CD4-positive, alpha-beta memory T cell (primary cell): ENCODE measurements around the gene CMTR1. TPM values are rescaled to one million over a fixed set of nuclear protein-coding genes. Genes with fewer than 3 reads are reported as not detected.
A peak's percentile ranks its signal among the peaks of the same experiment; 100 is the strongest.

ENCODE experiments used
- CTCF ChIA-PET: fragments of 350-600 bp; sonication (Branson Sonifier 250); formaldehyde crosslinking; loops from one replicate; lab custom pipeline; 2021; ENCODE audit warnings: inconsistent platforms; ENCODE audit not compliant: partially characterized antibody; lab: Charles Lee
- POLR2A ChIA-PET: fragments of 350-600 bp; sonication (Branson Sonifier 250); formaldehyde crosslinking; loops from one replicate; lab custom pipeline; 2021; ENCODE audit not compliant: partially characterized antibody; lab: Charles Lee
- DNase-seq, 5 donors: peaks; one replicate each; pipeline versions ENCODE4 v3.0.0 to v3.0.0-alpha.2; 2020 to 2022; ENCODE audit warnings: mixed read lengths in 1 of 5
- H3K27ac ChIP-seq: one replicate; pipeline ENCODE4 v1.7.0; 2013; ENCODE audit warnings: low read depth, low read length
- H3K27me3 ChIP-seq: 2 replicates; pipeline ENCODE4 v1.7.0; 2013; ENCODE audit warnings: mild to moderate bottlenecking, low read length, moderate library complexity; ENCODE audit not compliant: insufficient read depth
- H3K36me3 ChIP-seq: 2 replicates; pipeline ENCODE4 v1.7.0; 2013; ENCODE audit warnings: mild to moderate bottlenecking, low read length, moderate library complexity; ENCODE audit not compliant: insufficient read depth
- H3K4me1 ChIP-seq: 2 replicates; pipeline ENCODE4 v1.7.0; 2013; ENCODE audit warnings: mild to moderate bottlenecking, low read length, moderate library complexity; ENCODE audit not compliant: insufficient read depth
- H3K4me3 ChIP-seq, 2 donors: one replicate each; pipeline ENCODE4 v1.7.0; 2013; ENCODE audit warnings: low read length in 2 of 2, mild to moderate bottlenecking in 1 of 2
- H3K9me3 ChIP-seq, 2 donors: one replicate each; pipeline ENCODE4 v1.7.0; 2013; ENCODE audit warnings: low read length in 2 of 2, control low read depth in 1 of 2; ENCODE audit not compliant: control insufficient read depth in 1 of 2
- H3K27ac Mint-ChIP-seq, 7 donors: one replicate each; pipeline ENCODE4 v1.8.0; 2020 to 2021; ENCODE audit warnings: mixed read lengths in 7 of 7, mild to moderate bottlenecking in 6 of 7, inconsistent platforms in 3 of 7, moderate library complexity in 3 of 7
- H3K27me3 Mint-ChIP-seq, 2 donors: one replicate each; pipeline ENCODE4 v1.8.0; 2020 to 2021; ENCODE audit warnings: mixed read lengths in 2 of 2
- H3K36me3 Mint-ChIP-seq, 2 donors: one replicate each; pipeline ENCODE4 v1.8.0; 2020 to 2021; ENCODE audit warnings: mixed read lengths in 2 of 2, inconsistent platforms in 1 of 2, mild to moderate bottlenecking in 1 of 2
- H3K4me1 Mint-ChIP-seq, 4 donors: one replicate each; pipeline ENCODE4 v1.8.0; 2020 to 2021; ENCODE audit warnings: mixed read lengths in 4 of 4, mild to moderate bottlenecking in 1 of 4
- H3K4me3 Mint-ChIP-seq, 8 donors: one replicate each; pipeline ENCODE4 v1.8.0; 2020 to 2021; ENCODE audit warnings: mixed read lengths in 8 of 8, mild to moderate bottlenecking in 7 of 8, moderate library complexity in 6 of 8, inconsistent platforms in 3 of 8
- H3K9me3 Mint-ChIP-seq, 8 donors: one replicate each; pipeline ENCODE4 v1.8.0; 2020 to 2021; ENCODE audit warnings: mixed read lengths in 8 of 8, mild to moderate bottlenecking in 5 of 8, inconsistent platforms in 3 of 8, moderate library complexity in 1 of 8
- intact Hi-C: fragments of 100-400 bp; cut with micrococcal nuclease; formaldehyde crosslinking; loops from one replicate; pipeline ENCODE4 v1.15.1; 2023
- polyA plus RNA-seq, 2 donors: library from polyadenylated mRNA; unstranded; fragments of 300-500 nt; fragmentation: Illumina TruSeq; gene quantifications; one replicate each; pipeline ENCODE4 v1.2.3, GENCODE V29; 2021
- total RNA-seq, 2 experiments: library from RNA; stranded (reverse); gene quantifications; one replicate each; pipeline ENCODE4 v1.2.3, GENCODE V29; 2021

The CMTR1 gene
- total and polyA plus RNA-seq, 4 experiments from 2014 or later: 28.4 to 79.1 (median 53.8) TPM

GRCh38 chr6:37451441-37452193, 18.6 kb downstream of the CMTR1 start:
- intact Hi-C loops: no loop called here
- Mint-ChIP-seq H3K27me3 (no peaks in the 10 kb centered on the region), H3K36me3 (peaks cover 75 to 83% of the 10 kb centered on the region in 2 donors), H3K27ac (peak overlapping the region in 2 of 7 donors; percentile 47 to 69), H3K4me3 (no peak overlapping the region), H3K4me1 (peaks cover 0 to 8% (median 2%) of the 10 kb centered on the region in 4 donors), H3K9me3 (no peaks in the 10 kb centered on the region)
- H3K36me3 ChIP-seq: peaks cover 69% of the 10 kb centered on the region
- H3K4me3 ChIP-seq: no peak overlapping the region
- CTCF ChIA-PET: interaction anchor here (1.2 kb wide), 1 partner anchor 238 kb away, joined by 4 read pairs; no protein-coding TSS in a partner anchor
- no peaks in the 10 kb centered on the region for H3K9me3 ChIP-seq
- POLR2A ChIA-PET: interaction anchor here (0.6 to 0.7 kb wide), 2 partner anchors 8 to 19 kb away, joined by 3 read pairs; partner anchors contain the start of gene CMTR1
- H3K4me1 ChIP-seq: no peaks in the 10 kb centered on the region
- no peak overlapping the region for H3K27ac ChIP-seq
- no peak for DNase-seq
- no peaks in the 10 kb centered on the region for H3K27me3 ChIP-seq

DNA sequence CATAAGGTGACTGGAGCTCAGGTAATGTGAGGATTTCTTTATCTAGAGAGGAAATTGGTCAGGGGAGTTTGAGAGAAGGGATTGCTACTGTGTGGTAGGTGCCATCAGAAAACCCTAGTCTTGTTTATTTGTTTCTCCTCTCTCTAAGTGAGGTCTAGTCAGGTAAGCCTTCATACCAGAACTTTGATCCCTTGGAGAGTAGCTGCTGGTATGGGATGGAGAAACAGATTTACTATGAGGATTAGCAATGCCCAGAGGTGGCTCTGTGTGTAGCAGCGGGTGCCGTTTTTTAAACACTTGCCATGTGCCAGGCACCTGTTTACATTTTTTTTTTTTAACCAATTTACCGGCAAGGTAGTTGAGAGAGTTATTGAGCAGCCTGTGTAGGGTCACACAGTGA, 19.5 kb downstream of the CMTR1 start:
- no peak overlapping the region for H3K27ac ChIP-seq
- Mint-ChIP-seq H3K36me3 (peaks cover 76 to 84% of the 10 kb centered on the region in 2 donors), H3K4me1 (peaks cover 0 to 8% (median 3%) of the 10 kb centered on the region in 4 donors), H3K9me3 (no peaks in the 10 kb centered on the region), H3K27ac (peak overlapping the region in 5 of 7 donors; percentile 5 to 66 (median 51)), H3K27me3 (no peaks in the 10 kb centered on the region), H3K4me3 (no peak overlapping the region)
- H3K9me3 ChIP-seq: no peaks in the 10 kb centered on the region
- H3K27me3 ChIP-seq: no peaks in the 10 kb centered on the region
- POLR2A ChIA-PET: interaction anchor here (0.7 kb wide), 1 partner anchor 19 kb away, joined by 3 read pairs; the partner anchor contains the start of gene CMTR1
- no peaks in the 10 kb centered on the region for H3K4me1 ChIP-seq
- no peak for DNase-seq
- intact Hi-C loops: no loop called here
- H3K4me3 ChIP-seq: no peak overlapping the region
- CTCF ChIA-PET: interaction anchor here (1.2 kb wide), 1 partner anchor 237 kb away, joined by 4 read pairs; no protein-coding TSS in a partner anchor
- peaks cover 60% of the 10 kb centered on the region for H3K36me3 ChIP-seq

GRCh38 chr6:37454420-37455140, 21.6 kb downstream of the CMTR1 start:
- DNase-seq: no peak
- Histone ChIP-seq H3K4me1 (no peaks in the 10 kb centered on the region), H3K36me3 (peaks cover 69% of the 10 kb centered on the region), H3K27me3 (no peaks in the 10 kb centered on the region), H3K4me3 (no peak overlapping the region), H3K9me3 (no peaks in the 10 kb centered on the region), H3K27ac (no peak overlapping the region)
- no peaks in the 10 kb centered on the region for H3K27me3 Mint-ChIP-seq
- intact Hi-C loops: no loop called here
- no peak overlapping the region for H3K4me3 Mint-ChIP-seq
- no peaks in the 10 kb centered on the region for H3K9me3 Mint-ChIP-seq
- ChIA-PET POLR2A (no interaction called here), CTCF (no interaction called here)
- peaks cover 0 to 8% (median 3%) of the 10 kb centered on the region in 4 donors for H3K4me1 Mint-ChIP-seq
- peak overlapping the region in 2 of 7 donors; percentile 56 to 63 for H3K27ac Mint-ChIP-seq
- H3K36me3 Mint-ChIP-seq: peaks cover 88 to 91% of the 10 kb centered on the region in 2 donors

GRCh38 chr6:37456126-37456525, 23.1 kb downstream of the CMTR1 start:
- no peak for DNase-seq
- Histone ChIP-seq H3K4me3 (no peak overlapping the region), H3K9me3 (no peaks in the 10 kb centered on the region), H3K36me3 (peaks cover 71% of the 10 kb centered on the region), H3K4me1 (no peaks in the 10 kb centered on the region), H3K27ac (no peak overlapping the region), H3K27me3 (no peaks in the 10 kb centered on the region)
- H3K27me3 Mint-ChIP-seq: no peaks in the 10 kb centered on the region
- H3K27ac Mint-ChIP-seq: peak overlapping the region in 1 of 7 donors; percentile 23
- ChIA-PET POLR2A (no interaction called here), CTCF (interaction anchor here (1.3 kb wide), 1 partner anchor 85 kb away, joined by 3 read pairs; no protein-coding TSS in a partner anchor)
- no peaks in the 10 kb centered on the region for H3K9me3 Mint-ChIP-seq
- no peak overlapping the region for H3K4me3 Mint-ChIP-seq
- peaks cover 87 to 94% of the 10 kb centered on the region in 2 donors for H3K36me3 Mint-ChIP-seq
- intact Hi-C loops: no loop called here
- peaks cover 0 to 8% (median 3%) of the 10 kb centered on the region in 4 donors for H3K4me1 Mint-ChIP-seq

DNA sequence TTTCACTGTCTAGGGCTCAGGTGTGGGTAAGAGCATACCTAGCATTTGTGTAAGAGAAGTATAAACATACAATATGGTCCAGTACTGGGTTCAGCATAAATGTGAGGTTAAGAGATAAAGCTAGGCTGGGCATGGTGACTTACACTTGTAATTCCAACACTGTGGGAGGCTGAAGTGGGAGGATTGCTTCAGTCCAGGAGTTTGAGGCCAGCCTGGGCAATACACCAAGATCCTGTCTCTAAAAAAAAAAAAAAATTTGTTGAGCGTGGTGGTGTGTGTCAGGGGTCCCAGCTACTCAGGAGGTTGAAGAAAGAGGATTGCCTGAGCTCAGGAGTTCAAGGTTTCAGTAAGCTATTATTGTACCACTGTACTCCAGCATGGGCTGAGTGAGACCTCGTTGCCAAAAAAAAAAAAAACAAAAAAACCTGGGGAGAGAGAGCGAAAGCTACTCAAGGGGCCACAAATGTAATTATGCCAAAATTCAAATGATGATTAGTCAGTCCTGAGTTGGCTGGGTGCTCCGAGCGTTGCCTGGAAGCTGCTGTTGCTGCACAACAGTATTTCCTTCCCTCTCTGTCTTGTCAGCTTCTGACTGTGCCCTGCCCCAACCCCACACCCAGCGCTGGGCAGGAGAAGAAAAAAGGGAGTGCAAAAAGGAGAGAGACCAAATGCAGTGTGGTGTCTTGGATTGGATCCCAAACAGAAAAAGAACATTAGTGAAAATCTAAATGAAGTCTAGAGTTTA, 24.0 kb downstream of the CMTR1 start:
- no peak overlapping the region for H3K4me3 Mint-ChIP-seq
- CTCF ChIA-PET: interaction anchor here (0.7 to 1.3 kb wide), 2 partner anchors 75 to 86 kb away, joined by 3 read pairs; no protein-coding TSS in a partner anchor

GRCh38 chr6:37459981-37460800, 27.2 kb downstream of the CMTR1 start:
- no peaks in the 10 kb centered on the region for H3K9me3 Mint-ChIP-seq
- CTCF ChIA-PET: interaction anchor here (1.4 kb wide), 1 partner anchor 11 kb away, joined by 3 read pairs; no protein-coding TSS in a partner anchor
- Histone ChIP-seq H3K27ac (no peak overlapping the region), H3K36me3 (peaks cover 62% of the 10 kb centered on the region), H3K4me1 (no peaks in the 10 kb centered on the region), H3K9me3 (no peaks in the 10 kb centered on the region), H3K4me3 (no peak overlapping the region), H3K27me3 (no peaks in the 10 kb centered on the region)
- H3K27me3 Mint-ChIP-seq: no peaks in the 10 kb centered on the region
- POLR2A ChIA-PET: interaction anchor here (0.6 kb wide), 1 partner anchor 9 kb away, joined by 3 read pairs; no protein-coding TSS in a partner anchor
- DNase-seq: no peak
- intact Hi-C loops: no loop called here
- no peak overlapping the region for H3K4me3 Mint-ChIP-seq
- peak overlapping the region in 1 of 7 donors; percentile 36 for H3K27ac Mint-ChIP-seq
- H3K36me3 Mint-ChIP-seq: peaks cover 79 to 88% of the 10 kb centered on the region in 2 donors
- H3K4me1 Mint-ChIP-seq: peaks cover 0 to 2% (median under 1%) of the 10 kb centered on the region in 4 donors

More for the DNA sequence above, 24.0 kb downstream of the CMTR1 start:
- H3K27ac ChIP-seq: no peak overlapping the region
- no peak overlapping the region for H3K4me3 ChIP-seq
- H3K4me1 ChIP-seq: no peaks in the 10 kb centered on the region
- Mint-ChIP-seq H3K4me1 (peaks cover 0 to 4% (median 3%) of the 10 kb centered on the region in 4 donors), H3K9me3 (no peaks in the 10 kb centered on the region), H3K27ac (peak overlapping the region in 4 of 7 donors; percentile 5 to 77 (median 51)), H3K36me3 (peaks cover 88 to 94% of the 10 kb centered on the region in 2 donors), H3K27me3 (no peaks in the 10 kb centered on the region)
- intact Hi-C loops: no loop called here
- no peaks in the 10 kb centered on the region for H3K9me3 ChIP-seq
- POLR2A ChIA-PET: no interaction called here
- no peaks in the 10 kb centered on the region for H3K27me3 ChIP-seq
- DNase-seq: no peak
- H3K36me3 ChIP-seq: peaks cover 71% of the 10 kb centered on the region
